A549 (cell line): ENCODE data around the gene KRT37. TPM values are rescaled to one million over a fixed set of nuclear protein-coding genes. Genes with fewer than 3 reads are reported as not detected.

Source experiments
- ATAC-seq, 2 experiments: fragments of 200-7000 bp in 1 of 2; fragments of >200 bp in 1 of 2; cut with Nextera tagmentation in 1 of 2; cut with Tn5 transposase in 1 of 2; 3 replicates each; pipeline versions ENCODE4 v1.8.0 to v1.9.1; 2018 to 2020; ENCODE audit warnings: mild to moderate bottlenecking in 1 of 2, moderate library complexity in 1 of 2
- CTCF ChIA-PET: fragments of 300-600 bp; sonication (Branson Sonifier 250); formaldehyde crosslinking; extraction: SDS; loops from one replicate; lab custom pipeline; 2021; ENCODE audit warnings: antibody characterized with exemption, inconsistent platforms; lab: Yijun Ruan, JAX
- POLR2A ChIA-PET: fragments of 350-600 bp; formaldehyde crosslinking; extraction: SDS; loops from one replicate; lab custom pipeline; 2021; ENCODE audit warnings: antibody characterized with exemption, inconsistent platforms; lab: Yijun Ruan, JAX
- DNase-seq, 2 experiments: peaks; one replicate each; pipeline versions ENCODE4 v3.0.0 to v3.0.0-alpha.2; 2011 to 2016; ENCODE audit warnings: low read depth in 1 of 2, low spot score in 1 of 2
- FAIRE-seq: peaks from 2 replicates; lab custom pipeline; 2011; peaks lifted over from hg19 to GRCh38; lab: Jason Lieb, UNC
- H3K27ac ChIP-seq, 2 experiments: fragments of >200 bp; sonication (Bioruptor Twin); formaldehyde crosslinking; 3 replicates each; pipeline ENCODE4 v1.5.1; 2016 to 2017
- H3K4me1 ChIP-seq: fragments of >200 bp; sonication (Bioruptor Twin); formaldehyde crosslinking; 3 replicates; pipeline ENCODE4 v1.6.1; 2016
- H3K4me2 ChIP-seq: fragments of >200 bp; sonication (Bioruptor Twin); formaldehyde crosslinking; 3 replicates; pipeline ENCODE4 v1.6.1; 2016
- H3K4me3 ChIP-seq: fragments of >200 bp; sonication (Bioruptor Twin); formaldehyde crosslinking; 3 replicates; pipeline ENCODE4 v1.5.1; 2016
- H3K9me3 ChIP-seq: fragments of >200 bp; sonication (Bioruptor Twin); formaldehyde crosslinking; 3 replicates; pipeline ENCODE4 v1.6.1; 2016
- BCL3 ChIP-seq: fragments of >200 bp; sonication (Bioruptor Twin); formaldehyde crosslinking; IDR thresholded peaks from 3 replicates; pipeline ENCODE4 v1.6.1; 2016
- CHD2 ChIP-seq: fragments of 150-350 bp; IDR thresholded peaks from 2 replicates; pipeline ENCODE4 v1.6.1; 2014; ENCODE audit warnings: low read length; ENCODE audit not compliant: partially characterized antibody
- CTCF ChIP-seq: fragments of >200 bp; sonication (Bioruptor Twin); formaldehyde crosslinking; IDR thresholded peaks from 3 replicates; pipeline ENCODE4 v1.5.1; 2016
- EHMT2 ChIP-seq: fragments of 200-600 bp; sonication (generic); IDR thresholded peaks from 2 replicates; pipeline ENCODE4 v1.6.1; 2016; ENCODE audit warnings: antibody characterized with exemption, low read depth, mild to moderate bottlenecking, moderate library complexity
- ELK1 ChIP-seq: fragments of 150-350 bp; IDR thresholded peaks from 2 replicates; pipeline ENCODE4 v1.6.1; 2014; ENCODE audit warnings: low read depth, mild to moderate bottlenecking, low read length
- FOSL2 ChIP-seq, 2 experiments: fragments of 450-650 bp in 1 of 2; fragments of >200 bp in 1 of 2; sonication (Bioruptor Twin) in 1 of 2; formaldehyde crosslinking; IDR thresholded peaks; 2 replicates each; pipeline versions ENCODE4 v1.5.0 to v1.6.1; 2016 to 2020; ENCODE audit warnings: mild to moderate bottlenecking in 1 of 2, moderate library complexity in 1 of 2
- GATA3 ChIP-seq: IDR thresholded peaks from 2 replicates; pipeline ENCODE4 v1.6.1; 2012; ENCODE audit warnings: borderline replicate concordance
- JUN ChIP-seq, 2 experiments: fragments of >200 bp; sonication (Bioruptor Twin); formaldehyde crosslinking; IDR thresholded peaks; 2 replicates in 1 of 2; 3 replicates in 1 of 2; pipeline ENCODE4 v1.6.1; 2016 to 2017
- KDM1A ChIP-seq: fragments of 200-600 bp; sonication (generic); IDR thresholded peaks from 2 replicates; pipeline ENCODE4 v1.6.1; 2016; ENCODE audit warnings: low read depth, mild to moderate bottlenecking
- MAFK ChIP-seq: fragments of 450-650 bp; IDR thresholded peaks from 2 replicates; pipeline ENCODE4 v1.6.1; 2014; ENCODE audit not compliant: partially characterized antibody
- PBX3 ChIP-seq: IDR thresholded peaks from 2 replicates; pipeline ENCODE4 v1.6.1; 2012
- PHF8 ChIP-seq: fragments of 200-600 bp; sonication (generic); IDR thresholded peaks from 2 replicates; pipeline ENCODE4 v1.6.1; 2016; ENCODE audit warnings: low read depth, mild to moderate bottlenecking, antibody characterized with exemption, moderate library complexity, borderline replicate concordance
- POLR2AphosphoS2 ChIP-seq: conservative IDR thresholded peaks from 2 replicates; pipeline ENCODE4 v1.6.1; 2012; ENCODE audit warnings: low read length, improper control_type of control experiment, inconsistent platforms
- RFX5 ChIP-seq: fragments of 450-650 bp; IDR thresholded peaks from 2 replicates; pipeline ENCODE4 v1.7.1; 2014; ENCODE audit warnings: antibody characterized with exemption, mild to moderate bottlenecking, moderate library complexity
- TFCP2L1 ChIP-seq: fragments of 250-450 bp; sonication (Bioruptor Pico); IDR thresholded peaks from 2 replicates; pipeline ENCODE4 v1.5.0; 2021; ENCODE audit warnings: mild to moderate bottlenecking
- ZNF302 ChIP-seq: fragments of 250-450 bp; sonication (Bioruptor Pico); IDR thresholded peaks from 2 replicates; pipeline ENCODE4 v1.9.0; 2021; ENCODE audit warnings: inconsistent platforms, mild to moderate bottlenecking, moderate library complexity
- ZSCAN20 ChIP-seq: fragments of 250-450 bp; sonication (Bioruptor Pico); IDR thresholded peaks from 2 replicates; pipeline ENCODE4 v1.8.0; 2022; ENCODE audit warnings: mild to moderate bottlenecking, moderate library complexity
- WGBS: methylation state at CpG from one replicate; pipeline ENCODE4 v1.1.6; 2017; ENCODE audit errors: missing lambda C conversion rate; 5-methylcytosine and 5-hydroxymethylcytosine counted together
- polyA plus RNA-seq, 4 experiments: library from polyadenylated mRNA; depleted of rRNA in 3 of 4; stranded (reverse); fragments of >200 nt; fragmentation: RNase III in 1 of 4; extraction: RNeasy Plus Mini Kit Qiagen cat#74134 plus additional on column Dnase treatment in 1 of 4; gene quantifications; 2 replicates in 3 of 4; 3 replicates in 1 of 4; pipeline ENCODE4 v1.2.3, GENCODE V29; 2011 to 2017
- TF ChIP-seq, protein P1 (sequence below): fragments of 200-600 bp; sonication (generic); IDR thresholded peaks from 2 replicates; pipeline ENCODE4 v1.6.1; 2016; ENCODE audit warnings: antibody characterized with exemption, mild to moderate bottlenecking, moderate library complexity
- TF ChIP-seq, protein P2 (sequence below): fragments of 450-650 bp; IDR thresholded peaks from 2 replicates; pipeline ENCODE4 v1.6.1; 2014; ENCODE audit warnings: antibody characterized with exemption

KRT37 gene
- polyA plus RNA-seq, 2 of the 4 experiments (the other 2 are of a cell fraction), result not detected

GRCh38 chr17:41390411-41390938, 33.9 kb downstream of the KRT37 start:
- no peaks in the 10 kb centered on the region for H3K4me1 ChIP-seq
- H3K4me3 ChIP-seq, result no peak overlapping the region
- WGBS, result 83% methylated on average over 7 of the region's 7 CpGs
- peaks cover 19% of the 10 kb centered on the region for H3K9me3 ChIP-seq
- DNase-seq (no peak), ATAC-seq (no peak), FAIRE-seq (no peak)
- POLR2A ChIA-PET, result no interaction called here
- CTCF ChIA-PET, result interaction anchor here (1.2 to 2.2 kb wide), 11 partner anchors 8 to 275 kb away, joined by 3 to 9 read pairs (median 4); partner anchors contain the start of gene KRT34
- H3K27ac ChIP-seq, result no peak overlapping the region
- no peak for TF ChIP-seq FOSL2 (IDR thresholded peaks at IDR 0.05)
- TF ChIP-seq FOSL2 (CRISPR knock-in tag; IDR thresholded peaks at IDR 0.05), result no peak
- no peak for TF ChIP-seq PBX3
- TF ChIP-seq, protein P1, sequence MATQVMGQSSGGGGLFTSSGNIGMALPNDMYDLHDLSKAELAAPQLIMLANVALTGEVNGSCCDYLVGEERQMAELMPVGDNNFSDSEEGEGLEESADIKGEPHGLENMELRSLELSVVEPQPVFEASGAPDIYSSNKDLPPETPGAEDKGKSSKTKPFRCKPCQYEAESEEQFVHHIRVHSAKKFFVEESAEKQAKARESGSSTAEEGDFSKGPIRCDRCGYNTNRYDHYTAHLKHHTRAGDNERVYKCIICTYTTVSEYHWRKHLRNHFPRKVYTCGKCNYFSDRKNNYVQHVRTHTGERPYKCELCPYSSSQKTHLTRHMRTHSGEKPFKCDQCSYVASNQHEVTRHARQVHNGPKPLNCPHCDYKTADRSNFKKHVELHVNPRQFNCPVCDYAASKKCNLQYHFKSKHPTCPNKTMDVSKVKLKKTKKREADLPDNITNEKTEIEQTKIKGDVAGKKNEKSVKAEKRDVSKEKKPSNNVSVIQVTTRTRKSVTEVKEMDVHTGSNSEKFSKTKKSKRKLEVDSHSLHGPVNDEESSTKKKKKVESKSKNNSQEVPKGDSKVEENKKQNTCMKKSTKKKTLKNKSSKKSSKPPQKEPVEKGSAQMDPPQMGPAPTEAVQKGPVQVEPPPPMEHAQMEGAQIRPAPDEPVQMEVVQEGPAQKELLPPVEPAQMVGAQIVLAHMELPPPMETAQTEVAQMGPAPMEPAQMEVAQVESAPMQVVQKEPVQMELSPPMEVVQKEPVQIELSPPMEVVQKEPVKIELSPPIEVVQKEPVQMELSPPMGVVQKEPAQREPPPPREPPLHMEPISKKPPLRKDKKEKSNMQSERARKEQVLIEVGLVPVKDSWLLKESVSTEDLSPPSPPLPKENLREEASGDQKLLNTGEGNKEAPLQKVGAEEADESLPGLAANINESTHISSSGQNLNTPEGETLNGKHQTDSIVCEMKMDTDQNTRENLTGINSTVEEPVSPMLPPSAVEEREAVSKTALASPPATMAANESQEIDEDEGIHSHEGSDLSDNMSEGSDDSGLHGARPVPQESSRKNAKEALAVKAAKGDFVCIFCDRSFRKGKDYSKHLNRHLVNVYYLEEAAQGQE, result no peak
- no peak for TF ChIP-seq CHD2
- TF ChIP-seq KDM1A, result no peak
- TF ChIP-seq MAFK, result no peak
- TF ChIP-seq, protein P2, sequence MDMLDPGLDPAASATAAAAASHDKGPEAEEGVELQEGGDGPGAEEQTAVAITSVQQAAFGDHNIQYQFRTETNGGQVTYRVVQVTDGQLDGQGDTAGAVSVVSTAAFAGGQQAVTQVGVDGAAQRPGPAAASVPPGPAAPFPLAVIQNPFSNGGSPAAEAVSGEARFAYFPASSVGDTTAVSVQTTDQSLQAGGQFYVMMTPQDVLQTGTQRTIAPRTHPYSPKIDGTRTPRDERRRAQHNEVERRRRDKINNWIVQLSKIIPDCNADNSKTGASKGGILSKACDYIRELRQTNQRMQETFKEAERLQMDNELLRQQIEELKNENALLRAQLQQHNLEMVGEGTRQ, result no peak
- TF ChIP-seq RFX5, result no peak
- TF ChIP-seq ELK1, result no peak
- TF ChIP-seq TFCP2L1 (CRISPR knock-in tag), result no peak
- TF ChIP-seq ZSCAN20, result no peak
- no peak for TF ChIP-seq BCL3
- no peak for TF ChIP-seq GATA3
- TF ChIP-seq JUN (IDR thresholded peaks at IDR 0.05), result no peak
- no peak for TF ChIP-seq EHMT2
- no peak for TF ChIP-seq ZNF302 (CRISPR knock-in tag)
- no peak for TF ChIP-seq POLR2AphosphoS2
- TF ChIP-seq PHF8, result no peak
- TF ChIP-seq CTCF, result no peak
- no peak overlapping the region for H3K4me2 ChIP-seq
